ENCODE data around the gene MED27. TPM values are rescaled to one million over a fixed set of nuclear protein-coding genes. Genes with fewer than 3 reads are reported as not detected.

The MED27 gene
- polyA plus RNA-seq, 3 donors: 23.4 to 24.5 (median 23.6) TPM

DNA sequence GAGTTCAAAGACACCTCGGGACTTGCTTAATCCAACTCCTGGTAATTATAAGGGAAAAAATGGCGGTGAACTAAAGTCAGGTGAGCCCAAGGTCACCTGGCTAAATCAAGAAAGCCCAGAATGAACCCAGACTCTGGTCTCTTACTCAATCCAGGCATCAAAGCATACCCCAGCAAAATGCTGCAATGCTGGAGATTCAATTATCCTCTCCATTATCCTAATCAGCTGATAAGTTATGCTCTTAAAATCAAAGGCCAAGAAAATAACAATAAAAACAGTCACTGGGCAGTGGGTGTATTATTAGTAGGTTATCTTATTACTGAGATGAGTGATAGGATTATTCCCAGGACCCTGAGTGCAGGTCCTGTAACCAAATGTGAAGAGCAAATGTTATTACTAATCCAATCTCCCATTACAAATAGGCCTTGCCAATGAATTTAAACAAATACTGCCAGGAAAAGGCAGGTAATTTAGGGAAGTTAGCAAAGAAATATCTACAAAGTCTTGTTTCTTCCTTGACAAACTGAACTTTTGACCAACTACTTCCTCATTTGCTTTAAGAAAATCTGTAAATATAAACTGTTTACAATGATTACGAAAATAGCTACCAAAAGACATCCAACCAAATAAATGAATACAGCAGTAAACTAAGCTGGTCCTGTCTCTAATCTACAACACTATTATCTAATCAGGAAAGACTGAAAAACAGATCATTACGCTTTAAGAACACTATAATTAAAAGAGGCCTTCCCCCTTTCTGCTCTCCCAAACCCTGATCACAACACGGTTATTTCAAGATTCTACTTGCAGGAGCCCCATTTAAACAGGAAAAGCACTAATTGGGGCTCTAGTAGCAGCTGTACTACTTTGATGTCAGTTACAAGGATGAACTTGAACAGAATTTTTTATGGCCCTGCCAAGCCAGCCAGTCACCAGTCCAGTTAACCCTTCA lies 103.2 kb downstream of the MED27 start:
- no peak for DNase-seq (ENCODE audit: low read depth in 3 of 3, low spot score in 2 of 3)

DNA sequence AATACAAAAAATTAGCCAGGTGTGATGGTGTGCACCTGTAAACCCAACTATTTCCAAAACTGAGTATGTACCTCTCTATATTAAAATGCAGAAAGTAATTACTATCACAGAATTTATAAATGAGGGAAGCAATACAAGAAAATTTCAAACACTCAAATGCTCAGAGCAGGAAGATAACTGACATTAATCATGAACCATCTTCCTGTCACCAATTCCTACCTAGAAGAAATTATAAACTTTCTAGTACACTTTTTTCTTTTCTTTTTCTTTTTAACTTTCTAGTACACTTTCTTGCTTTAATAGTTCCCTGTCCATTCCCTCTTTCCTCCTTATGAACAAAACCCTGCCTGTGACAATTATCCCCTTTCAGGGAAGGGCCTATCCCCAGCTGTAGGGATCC lies 106.8 kb downstream of the MED27 start:
- no peak for DNase-seq (ENCODE audit: low read depth in 3 of 3, low spot score in 2 of 3)

DNA sequence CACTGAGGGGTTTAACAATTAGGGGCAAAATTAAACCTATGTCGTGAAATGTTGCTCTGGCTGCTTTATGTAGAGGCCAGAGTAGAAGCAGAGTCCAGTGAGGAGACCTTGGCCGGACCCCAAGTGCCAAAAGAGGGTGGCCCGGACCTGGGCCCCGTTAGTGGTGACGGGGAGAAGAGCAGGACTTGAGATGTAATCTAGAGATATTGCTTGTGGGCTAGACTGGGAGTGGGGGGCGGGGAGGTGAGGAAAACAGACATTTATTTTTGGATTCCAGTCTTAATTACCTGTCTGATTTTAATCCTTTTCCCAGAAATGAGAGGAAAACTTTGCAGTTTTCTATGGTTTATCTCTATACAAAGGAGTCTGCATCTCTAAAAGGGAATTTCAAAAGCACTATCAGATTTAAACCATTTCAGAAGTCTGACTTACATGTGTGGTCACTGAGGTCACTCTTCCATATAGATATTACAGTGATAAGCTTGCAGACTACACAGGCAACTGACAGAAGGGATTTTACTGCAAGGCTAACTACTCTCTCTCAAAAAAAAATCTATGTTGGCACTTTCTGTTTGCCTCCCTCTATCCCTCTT lies 108.1 kb downstream of the MED27 start:
- no peak for DNase-seq (ENCODE audit: low read depth in 3 of 3, low spot score in 2 of 3)

DNA sequence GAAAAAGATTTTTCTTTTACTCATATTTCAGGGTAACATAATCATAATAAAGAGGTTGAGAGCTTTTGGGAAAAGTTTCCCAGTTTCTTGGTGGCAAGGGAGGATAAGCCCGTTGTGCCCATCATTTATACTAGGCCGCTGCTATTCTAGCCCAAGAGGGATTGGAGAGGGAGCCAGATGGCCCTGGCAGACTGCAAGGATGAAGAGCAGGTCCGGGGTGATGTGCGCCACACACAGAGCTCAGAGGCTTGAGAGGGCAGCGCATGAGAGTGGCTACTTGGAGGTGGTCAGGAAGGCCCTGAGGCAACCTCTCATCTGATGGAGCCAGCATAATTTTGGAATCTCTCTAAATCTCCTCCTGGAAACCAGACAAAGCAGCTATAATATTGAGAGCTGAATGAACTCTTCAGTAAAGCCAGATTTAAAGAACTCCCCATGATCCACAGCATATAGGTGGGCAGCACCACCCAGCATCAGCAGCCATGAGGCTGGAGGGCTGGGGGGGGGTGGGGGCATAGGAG lies 110.1 kb downstream of the MED27 start:
- no peak for DNase-seq (ENCODE audit: low read depth in 3 of 3, low spot score in 2 of 3)

DNA sequence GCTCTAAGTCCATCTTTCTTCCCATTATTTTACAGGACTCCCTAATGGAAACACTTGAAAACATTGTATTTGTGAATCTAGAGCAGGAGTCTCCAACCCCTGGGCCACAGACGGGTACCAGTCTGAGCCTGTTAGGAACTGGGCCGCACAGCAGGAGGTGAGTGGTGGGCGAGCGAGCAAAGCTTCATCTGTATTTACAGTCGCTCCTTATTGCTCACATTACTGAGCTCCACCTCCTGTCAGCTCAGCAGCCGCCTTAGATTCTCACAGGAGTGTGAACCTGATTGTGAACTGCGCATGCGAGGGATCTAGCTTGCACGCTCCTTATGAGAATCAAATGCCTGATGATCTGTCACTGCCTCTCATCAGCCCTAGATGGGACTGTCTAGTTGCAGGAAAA lies 111.0 kb downstream of the MED27 start:
- no peak for DNase-seq (ENCODE audit: low read depth in 3 of 3, low spot score in 2 of 3)

DNA sequence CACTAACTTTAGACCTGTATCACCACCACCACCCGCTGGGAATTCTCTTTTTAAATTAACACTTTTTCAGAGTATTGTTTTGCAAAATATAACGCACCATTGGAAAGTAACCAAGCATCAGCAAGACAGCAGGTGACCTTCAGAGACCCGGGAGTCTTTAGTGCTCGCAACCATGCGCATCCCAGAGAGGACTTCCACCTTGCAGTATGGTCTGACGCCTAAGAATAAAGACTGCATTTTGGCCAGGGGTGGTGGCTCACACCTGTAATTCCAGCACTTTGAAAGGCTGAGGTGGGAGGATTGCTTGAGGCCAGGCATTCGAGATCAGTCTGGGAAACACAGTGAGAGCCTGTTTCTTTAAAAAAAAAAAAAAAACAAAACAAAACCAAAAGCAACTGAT lies 113.8 kb downstream of the MED27 start:
- DNase-seq (ENCODE audit: low read depth in 3 of 3, low spot score in 2 of 3): no peak

DNA sequence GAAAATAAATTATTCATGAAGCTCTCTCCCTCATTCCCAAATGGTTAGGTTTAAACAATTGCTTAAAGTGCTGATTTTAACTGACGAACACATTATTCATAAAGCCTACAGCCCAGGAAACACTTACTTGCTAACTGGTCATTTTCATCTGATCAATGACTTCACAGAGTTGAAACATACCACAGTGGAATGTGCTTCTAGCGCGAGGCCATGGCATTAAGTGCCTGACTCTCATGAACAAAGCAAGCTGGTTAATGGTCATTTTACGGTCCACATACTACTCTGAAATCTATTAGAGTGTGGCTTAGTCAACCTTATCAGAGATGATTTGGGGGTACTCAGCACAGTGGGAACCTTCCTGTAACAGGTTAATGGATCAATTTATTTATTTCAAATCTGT lies 114.6 kb downstream of the MED27 start:
- DNase-seq (ENCODE audit: low read depth in 3 of 3, low spot score in 2 of 3): no peak

DNA sequence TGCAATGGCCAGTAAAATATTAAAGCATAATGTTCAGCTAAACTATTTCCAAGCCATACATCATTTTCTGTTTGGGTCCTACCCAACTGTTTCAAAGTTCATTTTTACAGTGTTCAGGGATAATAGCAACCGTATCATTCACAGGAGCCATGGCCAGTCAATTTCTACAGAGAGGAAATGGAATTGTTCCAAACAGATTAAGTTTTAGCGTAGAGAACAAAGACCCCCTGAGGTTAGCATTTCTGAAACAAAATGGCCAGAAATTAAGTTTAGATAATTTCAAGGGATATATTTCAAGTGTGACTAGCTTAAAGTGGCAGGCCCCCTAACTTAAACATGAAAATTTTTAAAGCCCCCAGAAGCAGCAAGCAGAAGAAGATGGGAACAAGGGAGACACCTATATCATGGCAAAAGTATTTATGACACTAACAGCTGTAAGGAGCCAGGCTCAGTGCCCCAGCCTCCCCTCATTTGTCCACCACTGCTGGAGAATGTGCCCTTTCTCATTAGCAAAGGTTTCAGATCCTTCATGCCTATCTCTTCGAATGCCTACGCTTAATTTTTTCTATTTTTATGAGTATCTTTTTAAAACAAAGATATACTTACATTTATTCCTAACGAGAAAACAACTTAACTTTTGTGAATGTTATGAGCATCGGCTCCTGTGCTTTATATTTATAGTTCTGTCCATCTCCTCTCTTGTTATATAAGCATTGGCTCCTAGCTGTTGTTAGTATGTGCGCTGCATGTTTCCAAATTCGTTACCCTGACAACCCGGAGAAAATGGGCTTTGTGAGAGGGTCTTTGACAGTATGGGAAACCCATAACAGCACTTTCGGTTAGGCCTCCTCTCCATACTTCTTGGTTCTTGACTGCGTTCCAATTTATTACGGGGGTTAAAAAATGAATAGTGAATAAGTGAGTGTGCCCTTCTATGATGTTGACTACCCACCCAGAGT lies 116.3 kb downstream of the MED27 start:
- no peak for DNase-seq (ENCODE audit: low read depth in 3 of 3, low spot score in 2 of 3)

DNA sequence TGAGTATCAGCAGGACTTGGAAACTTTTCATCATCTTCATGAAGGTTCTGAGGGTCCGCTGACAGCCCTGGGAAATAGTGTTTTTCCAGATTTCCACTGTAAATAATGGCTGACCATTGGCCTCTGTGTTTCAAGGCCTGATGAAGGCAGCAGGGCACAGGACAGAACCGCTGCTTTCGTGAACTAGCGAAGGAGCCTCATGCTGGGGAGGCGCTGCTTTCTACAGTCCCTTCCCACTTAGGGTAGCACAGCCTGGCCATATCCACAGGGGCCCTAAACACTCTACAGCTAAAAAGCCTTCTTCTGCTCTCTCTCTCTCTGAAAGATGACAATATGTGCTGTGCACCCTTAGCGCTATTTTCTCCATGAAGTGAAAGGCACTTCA lies 118.2 kb downstream of the MED27 start:
- DNase-seq (ENCODE audit: low read depth in 3 of 3, low spot score in 2 of 3): no peak

DNA sequence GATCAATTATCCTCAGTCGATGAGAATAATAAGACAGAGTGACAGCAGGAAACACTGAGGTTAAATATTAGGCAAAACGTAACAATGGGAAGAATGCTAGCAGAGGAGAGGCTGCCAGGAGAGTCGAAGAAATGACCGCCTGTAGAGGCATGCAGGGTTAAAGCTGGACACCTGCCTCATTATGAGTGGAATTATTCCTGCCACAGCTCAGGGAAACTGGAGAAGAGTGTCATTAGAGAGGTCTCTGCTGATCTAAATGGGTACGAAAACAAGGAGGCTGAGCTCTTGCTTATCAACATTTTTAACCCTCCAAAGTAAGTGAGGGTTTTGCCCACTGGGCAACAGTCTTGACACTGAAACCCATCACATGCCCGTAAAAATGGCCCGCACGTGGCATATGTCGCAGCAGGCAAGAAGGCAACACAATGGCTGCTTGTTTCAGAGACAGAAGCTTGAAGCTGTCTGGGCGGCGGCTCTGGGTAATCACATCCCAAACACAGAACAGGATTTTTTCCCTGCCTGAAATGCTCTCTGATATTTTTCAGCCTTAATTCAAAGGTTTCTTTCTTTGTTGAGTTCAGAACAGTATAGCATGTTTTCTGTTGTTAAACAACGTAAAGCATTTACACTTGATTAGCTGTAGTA lies 118.7 kb downstream of the MED27 start:
- DNase-seq (ENCODE audit: low read depth in 3 of 3, low spot score in 2 of 3): no peak

DNA sequence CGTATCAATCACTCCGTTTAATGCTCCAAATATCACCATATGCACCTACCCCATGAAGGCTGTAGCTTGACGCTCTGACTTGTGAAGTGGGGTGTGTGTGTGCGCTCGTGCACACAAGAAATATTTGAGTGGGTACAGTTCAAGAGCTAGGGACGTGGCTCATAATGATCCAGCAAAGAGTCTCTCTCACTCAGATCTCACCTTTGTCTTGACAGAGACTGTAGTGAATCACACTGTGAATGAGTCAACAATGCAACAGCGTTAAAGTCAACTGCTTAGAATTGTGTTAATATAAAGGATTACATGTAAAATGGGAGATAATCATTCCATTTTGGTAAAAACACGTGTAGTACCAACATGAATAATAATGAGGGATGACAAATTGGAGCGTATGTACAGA lies 119.4 kb downstream of the MED27 start:
- DNase-seq (ENCODE audit: low read depth in 3 of 3, low spot score in 2 of 3): no peak

DNA sequence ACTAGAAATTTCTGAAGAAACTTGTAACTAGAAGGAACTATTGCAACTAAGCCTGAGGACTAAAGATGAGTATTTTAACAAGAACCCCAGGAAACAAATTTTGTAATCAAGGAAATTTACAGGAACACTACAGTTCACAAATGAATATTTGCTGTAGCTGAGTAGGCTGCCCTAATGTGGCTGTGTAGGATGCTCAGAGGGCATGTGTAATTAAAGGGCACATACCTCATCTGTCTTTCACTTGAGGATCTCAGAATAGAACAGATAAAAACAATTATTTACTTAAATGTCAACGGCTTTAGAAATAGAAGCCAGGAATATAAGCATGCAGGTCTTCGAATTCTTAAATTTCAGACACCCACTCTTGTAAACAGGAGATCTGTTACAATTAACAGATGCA lies 119.8 kb downstream of the MED27 start:
- no peak for DNase-seq (ENCODE audit: low read depth in 3 of 3, low spot score in 2 of 3)

DNA sequence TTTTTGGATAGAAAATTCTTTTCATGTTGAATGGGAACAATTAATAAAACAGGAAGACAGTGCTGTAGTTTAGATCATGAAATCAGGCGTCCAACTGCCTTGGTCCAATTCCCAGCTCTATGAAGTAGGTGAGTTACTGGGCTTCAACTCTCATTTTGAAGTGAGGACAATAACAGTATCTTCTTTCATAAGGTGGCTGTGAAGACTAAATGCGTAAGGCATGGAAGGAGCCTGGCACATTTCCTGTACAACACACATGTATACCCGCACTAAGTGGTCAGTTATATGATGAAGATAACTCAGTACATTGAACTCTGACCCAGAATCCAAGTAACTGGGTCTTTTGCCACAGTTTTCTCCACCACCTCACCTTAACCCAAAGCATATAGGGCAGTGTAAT lies 120.6 kb downstream of the MED27 start:
- DNase-seq (ENCODE audit: low read depth in 3 of 3, low spot score in 2 of 3): no peak

DNA sequence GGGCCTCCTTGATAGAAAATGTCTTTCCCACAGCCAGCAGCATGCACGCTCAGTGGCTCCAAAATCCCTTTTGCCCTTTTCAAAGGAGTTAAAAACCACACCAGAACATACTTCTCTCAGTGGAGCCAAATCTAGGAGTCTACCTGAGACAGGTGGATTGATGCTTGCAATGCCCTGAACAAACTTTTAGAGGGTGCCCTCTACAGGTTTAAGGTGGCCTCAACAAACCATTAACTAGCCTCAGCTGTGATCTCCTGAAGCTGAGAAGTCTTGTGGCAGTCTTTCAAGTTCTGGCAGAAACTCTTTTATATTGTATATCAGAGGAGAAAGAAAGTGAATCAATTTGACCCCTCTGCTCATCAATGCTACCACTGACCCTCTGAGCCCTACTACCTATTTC lies 125.4 kb downstream of the MED27 start:
- no peak for DNase-seq (ENCODE audit: low read depth in 3 of 3, low spot score in 2 of 3)

DNA sequence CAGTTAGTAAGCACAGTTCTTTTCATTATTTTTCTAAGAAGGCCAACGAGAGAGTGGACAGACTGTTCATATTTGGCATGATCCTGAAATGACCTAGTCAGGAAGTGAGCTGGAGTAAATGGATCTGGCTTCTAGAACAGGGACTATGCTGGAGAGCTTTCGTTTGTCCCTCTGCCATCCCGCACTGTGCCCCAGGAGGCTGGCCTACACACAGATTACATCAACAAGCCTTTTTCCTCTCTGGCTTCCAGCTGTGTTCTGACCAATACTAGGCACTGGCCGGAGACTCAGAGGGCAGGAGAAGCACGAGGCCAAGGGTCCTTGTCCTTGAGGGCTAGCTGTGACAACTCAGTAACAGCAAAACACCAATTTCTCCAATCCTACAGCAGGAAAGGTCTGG lies 127.8 kb downstream of the MED27 start:
- DNase-seq (ENCODE audit: low read depth in 3 of 3, low spot score in 2 of 3): no peak

DNA sequence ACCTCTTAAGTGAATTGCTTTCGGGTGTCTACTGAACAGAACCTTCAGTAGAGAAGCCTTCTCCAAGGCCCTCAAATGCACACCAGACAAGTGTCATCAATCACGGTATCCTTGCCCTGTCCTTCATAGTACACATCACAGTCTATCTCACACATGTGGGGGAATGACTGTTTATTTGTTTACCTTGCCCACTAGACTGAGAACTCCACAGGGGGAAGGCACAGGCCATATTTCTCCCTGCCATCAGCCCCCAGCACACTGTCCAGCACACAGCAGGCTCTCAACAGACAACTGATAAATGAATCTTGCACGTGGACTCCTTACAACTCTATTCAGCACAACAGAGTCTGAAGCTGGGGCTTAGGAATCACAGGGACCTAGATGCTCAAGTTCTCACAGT lies 128.5 kb downstream of the MED27 start:
- no peak for DNase-seq (ENCODE audit: low read depth in 3 of 3, low spot score in 2 of 3)

DNA sequence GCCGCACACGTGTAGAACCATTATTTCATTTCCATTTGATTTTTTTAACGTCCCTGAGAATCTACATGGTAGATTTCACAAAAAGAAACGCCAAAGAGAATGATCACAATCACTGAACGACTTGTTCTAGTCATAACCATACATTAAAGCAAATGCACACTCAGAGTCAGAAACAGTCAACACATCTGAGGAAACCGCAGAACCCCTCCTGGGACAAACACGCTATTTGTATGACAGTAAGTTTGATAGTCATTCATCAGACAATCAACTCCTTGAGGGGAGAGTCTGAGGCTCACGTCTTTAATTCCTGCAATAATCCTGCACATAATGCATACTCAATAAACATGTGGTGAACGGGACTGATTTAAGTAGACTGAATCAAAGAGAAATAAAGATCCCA lies 129.2 kb downstream of the MED27 start:
- DNase-seq (ENCODE audit: low read depth in 3 of 3, low spot score in 2 of 3): no peak

DNA sequence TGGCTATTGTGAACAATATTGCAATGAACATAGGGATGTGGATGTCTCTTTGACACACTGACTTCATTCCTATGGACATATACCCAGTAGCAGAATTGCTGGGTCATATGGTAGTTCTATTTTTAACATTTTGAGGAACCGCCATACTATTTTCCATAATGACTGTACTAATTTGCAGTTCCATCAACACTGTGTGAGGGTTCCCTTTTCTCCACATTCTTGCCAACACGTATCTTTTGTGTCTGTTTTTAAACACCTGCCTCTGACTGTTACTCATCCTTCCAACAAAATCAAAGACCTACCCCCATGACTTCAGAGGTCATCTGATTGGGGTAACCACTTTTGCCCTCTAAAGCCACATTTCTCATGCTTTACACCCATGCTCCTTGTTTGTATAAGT lies 133.5 kb downstream of the MED27 start:
- no peak for DNase-seq (ENCODE audit: low read depth in 3 of 3, low spot score in 2 of 3)

DNA sequence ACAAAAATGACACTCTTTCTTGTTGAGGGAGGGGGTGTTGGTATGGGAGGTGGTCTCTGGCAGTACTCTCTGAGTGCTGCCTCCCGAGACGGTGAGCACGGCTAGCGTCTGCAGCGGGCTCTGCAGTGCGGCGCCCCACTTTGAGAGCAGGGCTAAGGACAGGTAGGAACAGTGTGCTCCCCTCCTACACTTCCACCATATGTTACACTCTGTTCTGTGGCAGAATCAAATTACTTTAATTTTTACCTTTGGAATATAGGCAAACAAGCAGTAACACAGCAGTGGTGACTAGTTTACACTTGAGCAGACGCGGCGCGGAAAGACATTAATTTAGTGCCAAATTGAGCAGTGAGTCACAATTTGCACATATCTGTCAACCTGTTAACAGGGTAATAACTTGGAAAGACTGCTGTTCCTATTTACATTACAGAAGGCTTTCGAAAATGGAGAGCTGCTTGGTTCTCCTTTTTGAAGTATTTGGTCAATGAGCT lies 136.3 kb downstream of the MED27 start:
- no peak for DNase-seq (ENCODE audit: low read depth in 3 of 3, low spot score in 2 of 3)

DNA sequence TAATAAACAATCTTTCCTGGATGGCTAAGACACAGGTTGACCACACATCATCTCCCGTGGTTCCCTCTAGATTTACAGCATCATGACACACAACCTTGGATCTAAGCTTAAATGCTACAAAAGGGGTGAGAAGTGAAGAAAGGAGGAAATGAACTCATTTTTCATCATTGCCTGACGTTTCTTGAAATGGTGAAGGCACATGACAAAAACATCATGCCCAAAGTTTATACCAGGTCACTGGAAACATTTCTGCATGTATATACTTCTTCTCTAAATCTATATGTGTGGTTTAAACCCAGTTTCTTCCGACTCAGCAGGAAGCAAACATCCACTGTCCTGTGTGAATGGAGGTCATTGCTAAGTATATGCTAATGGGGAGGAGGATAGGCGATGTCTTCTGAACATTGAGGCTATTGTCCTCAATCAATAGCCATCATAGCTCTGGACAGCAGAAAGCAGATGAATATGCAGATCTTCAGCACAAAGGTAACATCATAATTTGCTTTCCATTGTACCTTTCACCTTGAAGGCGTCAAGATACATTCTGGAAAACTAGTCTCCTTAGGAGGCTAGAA lies 137.4 kb downstream of the MED27 start:
- DNase-seq (ENCODE audit: low read depth in 3 of 3, low spot score in 2 of 3): no peak

Data from right renal cortex interstitium (tissue), 3 donors.